CD4-positive, alpha-beta T cell (primary cell): Measurements from ENCODE around the gene SKIC2. TPM values are rescaled to one million over a fixed set of nuclear protein-coding genes. Genes with fewer than 3 reads are reported as not detected.

Experiments used
- ATAC-seq: fragments of 200-7000 bp; cut with Tn5 transposase; one replicate; pipeline ENCODE4 v1.10.0; 2022; ENCODE audit warnings: mild to moderate bottlenecking; ENCODE audit not compliant: poor library complexity
- CTCF ChIA-PET: fragments of 350-600 bp; sonication (Branson Sonifier 250); formaldehyde crosslinking; loops from one replicate; lab custom pipeline; 2021; ENCODE audit warnings: antibody characterized with exemption, inconsistent platforms; lab: Charles Lee
- POLR2A ChIA-PET: fragments of 350-600 bp; sonication (Branson Sonifier 250); formaldehyde crosslinking; loops from one replicate; lab custom pipeline; 2021; ENCODE audit warnings: antibody characterized with exemption, inconsistent platforms; lab: Charles Lee
- DNase-seq, 14 experiments: peaks; one replicate each; pipeline ENCODE4 v3.0.0-alpha.2; 2013 to 2020; ENCODE audit warnings: mixed read lengths in 2 of 14
- H3K27ac ChIP-seq, 2 donors: one replicate each; pipeline versions ENCODE4 v1.5.1 to v1.7.0; 2013; ENCODE audit warnings: low read length in 2 of 2, low read depth in 1 of 2, mild to moderate bottlenecking in 1 of 2
- H3K27me3 ChIP-seq, 2 experiments: 1 replicate in 1 of 2; 2 replicates in 1 of 2; pipeline versions ENCODE4 v1.6.1 to v1.7.0; 2013; ENCODE audit warnings: low read length in 2 of 2, control low read depth in 1 of 2, mild to moderate bottlenecking in 1 of 2, moderate library complexity in 1 of 2; ENCODE audit not compliant: insufficient read depth in 2 of 2, control insufficient read depth in 1 of 2
- H3K36me3 ChIP-seq: one replicate; pipeline ENCODE4 v1.6.1; 2013; ENCODE audit warnings: low read length, control low read depth; ENCODE audit not compliant: insufficient read depth
- H3K4me1 ChIP-seq: one replicate; pipeline ENCODE4 v1.6.1; 2013; ENCODE audit warnings: low read length, control low read depth; ENCODE audit not compliant: insufficient read depth
- H3K4me3 ChIP-seq: one replicate; pipeline ENCODE4 v1.5.1; 2013; ENCODE audit warnings: mild to moderate bottlenecking, low read length, moderate library complexity
- H3K9me3 ChIP-seq, 2 experiments: 1 replicate in 1 of 2; 2 replicates in 1 of 2; pipeline versions ENCODE4 v1.6.1 to v1.7.0; 2013; ENCODE audit warnings: low read length in 2 of 2, mild to moderate bottlenecking in 2 of 2, control low read depth in 1 of 2, moderate library complexity in 1 of 2; ENCODE audit not compliant: control insufficient read depth in 1 of 2, insufficient read depth in 1 of 2
- H3K27ac Mint-ChIP-seq: one replicate; pipeline ENCODE4 v1.8.0; 2020; ENCODE audit warnings: mixed read lengths
- H3K27me3 Mint-ChIP-seq: one replicate; pipeline ENCODE4 v1.8.0; 2021; ENCODE audit warnings: mixed read lengths
- H3K36me3 Mint-ChIP-seq: one replicate; pipeline ENCODE4 v1.8.0; 2021; ENCODE audit warnings: low read depth, mixed read lengths
- H3K4me1 Mint-ChIP-seq: one replicate; pipeline ENCODE4 v1.8.0; 2021; ENCODE audit warnings: low read depth, mixed read lengths
- H3K4me3 Mint-ChIP-seq: one replicate; pipeline ENCODE4 v1.8.0; 2020; ENCODE audit warnings: mild to moderate bottlenecking, mixed read lengths
- H3K9me3 Mint-ChIP-seq: one replicate; pipeline ENCODE4 v1.8.0; 2020; ENCODE audit warnings: mixed read lengths
- CTCF ChIP-seq: fragments of 200-600 bp; IDR thresholded peaks from one replicate; pipeline ENCODE4 v1.8.0; 2022; ENCODE audit warnings: antibody characterized with exemption, mild to moderate bottlenecking
- intact Hi-C, 2 experiments: fragments of 100-400 bp; cut with DNase I in 1 of 2; cut with micrococcal nuclease in 1 of 2; formaldehyde crosslinking; loops; one replicate each; pipeline versions ENCODE4 v1.15.1 to v1.9.0; 2023 to 2025; cut with DNase I, micrococcal nuclease
- total RNA-seq, 174 experiments: library from RNA in 2 of 174; stranded (reverse) in 2 of 174; gene quantifications; one replicate each; pipeline ENCODE4 v1.2.3 and lab custom pipeline; 2021 to 2026

Gene SKIC2
- total RNA-seq, 2 experiments from 2014 or later: 133 to 141 TPM

GRCh38 chr6:31952140-31952805 is 6.7 kb upstream of the SKIC2 start:
- POLR2A ChIA-PET: interaction anchor here (1.2 kb wide), 1 partner anchor 20 kb away, joined by 6 read pairs; the partner anchor contains the start of gene DXO
- CTCF ChIA-PET: interaction anchor here (0.6 to 2.0 kb wide), 5 partner anchors 10 to 152 kb away, joined by 3 to 7 read pairs (median 4); partner anchors contain the start of genes DXO and EHMT2
- DNase-seq (peak in 7 of 14 experiments; percentile 24 to 62 (median 44)), ATAC-seq (no peak)
- intact Hi-C loops: loop anchor here in 1 of 2 experiments (5.0 to 10.0 kb wide), 2 partner anchors 270 to 1887 kb away; partner anchors contain the start of genes LY6G5C, POLR1H and PPP1R11
- Histone ChIP-seq H3K27ac (no peak overlapping the region), H3K27me3 (no peaks in the 10 kb centered on the region), H3K4me3 (no peak overlapping the region), H3K9me3 (no peaks in the 10 kb centered on the region), H3K4me1 (peaks cover 4% of the 10 kb centered on the region), H3K36me3 (peaks cover 53% of the 10 kb centered on the region)
- Mint-ChIP-seq H3K27ac (no peak overlapping the region), H3K4me3 (no peak overlapping the region), H3K4me1 (peaks cover 4% of the 10 kb centered on the region), H3K27me3 (no peaks in the 10 kb centered on the region), H3K36me3 (peaks cover 58% of the 10 kb centered on the region), H3K9me3 (no peaks in the 10 kb centered on the region)
- TF ChIP-seq CTCF: peak; percentile 62

GRCh38 chr6:31952890-31953289 is 6.1 kb upstream of the SKIC2 start:
- H3K36me3 Mint-ChIP-seq: peaks cover 58% of the 10 kb centered on the region

GRCh38 chr6:31954511-31954910 is 4.5 kb upstream of the SKIC2 start:
- Histone ChIP-seq H3K27me3 (no peaks in the 10 kb centered on the region), H3K4me3 (no peak overlapping the region), H3K9me3 (no peaks in the 10 kb centered on the region), H3K36me3 (peaks cover 55% of the 10 kb centered on the region), H3K27ac (no peak overlapping the region), H3K4me1 (peaks cover 19% of the 10 kb centered on the region)
- H3K4me3 Mint-ChIP-seq: no peak overlapping the region
- no peak for DNase-seq
- ChIA-PET POLR2A (no interaction called here), CTCF (no interaction called here)
- H3K36me3 Mint-ChIP-seq: peaks cover 71% of the 10 kb centered on the region
- no peaks in the 10 kb centered on the region for H3K27me3 Mint-ChIP-seq
- no peaks in the 10 kb centered on the region for H3K9me3 Mint-ChIP-seq
- ATAC-seq: no peak
- TF ChIP-seq CTCF: no peak
- peaks cover 26% of the 10 kb centered on the region for H3K4me1 Mint-ChIP-seq
- intact Hi-C loops: loop anchor here in 1 of 2 experiments (5.0 to 10.0 kb wide), 2 partner anchors 272 to 1890 kb away; partner anchors contain the start of genes LY6G5C, POLR1H and PPP1R11
- no peak overlapping the region for H3K27ac Mint-ChIP-seq

More at GRCh38 chr6:31952890-31953289, 6.1 kb upstream of the SKIC2 start:
- Histone ChIP-seq H3K27ac (no peak overlapping the region), H3K9me3 (no peaks in the 10 kb centered on the region), H3K27me3 (no peaks in the 10 kb centered on the region), H3K4me1 (peaks cover 6% of the 10 kb centered on the region), H3K4me3 (no peak overlapping the region), H3K36me3 (peaks cover 55% of the 10 kb centered on the region)
- intact Hi-C loops: loop anchor here in 1 of 2 experiments (5.0 to 10.0 kb wide), 2 partner anchors 271 to 1888 kb away; partner anchors contain the start of genes LY6G5C, POLR1H and PPP1R11
- H3K27me3 Mint-ChIP-seq: no peaks in the 10 kb centered on the region
- ATAC-seq (no peak), DNase-seq (no peak)
- peaks cover 10% of the 10 kb centered on the region for H3K4me1 Mint-ChIP-seq
- POLR2A ChIA-PET: no interaction called here
- H3K9me3 Mint-ChIP-seq: no peaks in the 10 kb centered on the region
- TF ChIP-seq CTCF: no peak
- peak overlapping the region; percentile 53 for H3K27ac Mint-ChIP-seq
- CTCF ChIA-PET: interaction anchor here (0.6 to 2.0 kb wide), 5 partner anchors 11 to 152 kb away, joined by 3 to 7 read pairs (median 4); partner anchors contain the start of genes DXO and EHMT2
- H3K4me3 Mint-ChIP-seq: no peak overlapping the region
